H1 (cell line): Measurements from ENCODE around the gene LTA. TPM values are rescaled to one million over a fixed set of nuclear protein-coding genes. Genes with fewer than 3 reads are reported as not detected.

Experiments
- CTCF ChIA-PET: fragments of 300-600 bp; sonication (Branson Sonifier 250); formaldehyde crosslinking; loops from one replicate; lab custom pipeline; 2021; ENCODE audit not compliant: partially characterized antibody; lab: Charles Lee
- POLR2A ChIA-PET: fragments of 300-600 bp; sonication (Branson Sonifier 250); formaldehyde crosslinking; loops from one replicate; lab custom pipeline; 2021; ENCODE audit warnings: inconsistent platforms; ENCODE audit not compliant: partially characterized antibody; lab: Charles Lee
- DNase-seq, 2 experiments: peaks; one replicate each; pipeline versions ENCODE4 v3.0.0 to v3.0.0-alpha.2; 2010 to 2022; ENCODE audit warnings: low spot score in 2 of 2, low read depth in 1 of 2, mixed read lengths in 1 of 2
- FAIRE-seq: peaks from 2 replicates; lab custom pipeline; 2011; peaks lifted over from hg19 to GRCh38; lab: Jason Lieb, UNC
- H2AFZ ChIP-seq: 2 replicates; pipeline ENCODE4 v1.8.1; 2012; ENCODE audit warnings: low read length, inconsistent platforms
- H2AK5ac ChIP-seq: 2 replicates; pipeline ENCODE4 v1.6.1; 2013; ENCODE audit warnings: low read depth, low read length
- H2BK120ac ChIP-seq: replicated peaks from 2 replicates; pipeline ENCODE3; 2013; ENCODE audit warnings: low read depth, low read length, inconsistent platforms
- H2BK12ac ChIP-seq: 2 replicates; pipeline ENCODE4 v1.6.1; 2013; ENCODE audit warnings: low read depth, low read length
- H2BK15ac ChIP-seq: 2 replicates; pipeline ENCODE4 v1.6.1; 2013; ENCODE audit warnings: low read length
- H2BK20ac ChIP-seq: 2 replicates; pipeline ENCODE4 v1.6.1; 2013; ENCODE audit warnings: low read length
- H2BK5ac ChIP-seq: 2 replicates; pipeline ENCODE4 v1.6.1; 2013; ENCODE audit warnings: low read depth, low read length
- H3K14ac ChIP-seq: 2 replicates; pipeline ENCODE4 v1.6.1; 2013; ENCODE audit warnings: inconsistent platforms; ENCODE audit not compliant: insufficient read length
- H3K18ac ChIP-seq: 2 replicates; pipeline ENCODE4 v1.6.1; 2013; ENCODE audit warnings: low read length; ENCODE audit errors: extremely low read depth
- H3K23ac ChIP-seq: 2 replicates; pipeline ENCODE4 v1.6.1; 2013; ENCODE audit warnings: inconsistent platforms; ENCODE audit not compliant: insufficient read length
- H3K23me2 ChIP-seq: 2 replicates; pipeline ENCODE4 v1.6.1; 2013; ENCODE audit warnings: low read depth, low read length
- H3K27ac ChIP-seq: 2 replicates; pipeline ENCODE4 v1.6.1; 2011; ENCODE audit warnings: low read depth, low read length, inconsistent platforms
- H3K27me3 ChIP-seq, 4 experiments: replicated peaks in 1 of 4; 1 replicate in 1 of 4; 2 replicates in 3 of 4; pipeline versions ENCODE4 v1.6.1 to v1.8.1; 2011 to 2013; ENCODE audit warnings: low read length in 3 of 4, mild to moderate bottlenecking in 3 of 4, inconsistent platforms in 2 of 4, mixed read lengths in 2 of 4, moderate library complexity in 1 of 4; ENCODE audit not compliant: control insufficient read depth in 3 of 4, insufficient read depth in 3 of 4; ENCODE audit errors: extremely low read depth in 1 of 4
- H3K36me3 ChIP-seq, 4 experiments: 2 replicates each; pipeline versions ENCODE4 v1.6.1 to v1.8.1; 2011 to 2013; ENCODE audit warnings: mild to moderate bottlenecking in 4 of 4, low read length in 3 of 4, moderate library complexity in 2 of 4, control low read depth in 1 of 4, inconsistent platforms in 1 of 4; ENCODE audit not compliant: insufficient read depth in 4 of 4, control insufficient read depth in 2 of 4
- H3K4ac ChIP-seq: replicated peaks from 2 replicates; pipeline ENCODE3; 2013; ENCODE audit warnings: low read length, low read depth, mixed read lengths, inconsistent platforms; ENCODE audit not compliant: insufficient read length
- H3K4me1 ChIP-seq, 4 experiments: replicated peaks in 1 of 4; 1 replicate in 1 of 4; 2 replicates in 3 of 4; pipeline versions ENCODE4 v1.6.1 to v1.8.1; 2011 to 2013; ENCODE audit warnings: low read length in 3 of 4, inconsistent platforms in 2 of 4, mixed read lengths in 1 of 4; ENCODE audit not compliant: insufficient read depth in 4 of 4, control insufficient read depth in 3 of 4
- H3K4me2 ChIP-seq, 2 experiments: 2 replicates each; pipeline versions ENCODE4 v1.6.1 to v1.8.1; 2011 to 2013; ENCODE audit warnings: low read depth in 2 of 2, low read length in 2 of 2, control low read depth in 1 of 2, inconsistent platforms in 1 of 2, mild to moderate bottlenecking in 1 of 2; ENCODE audit not compliant: insufficient read depth in 1 of 2
- H3K4me3 ChIP-seq, 4 experiments: fragments of 200-600, 300-600 bp in 1 of 4; sonication (generic), shearing (Covaris generic), sonication (Bioruptor Twin) in 1 of 4; 2 replicates each; pipeline versions ENCODE4 v1.5.1 to v1.8.1; 2011 to 2016; ENCODE audit warnings: low read length in 4 of 4, low read depth in 3 of 4, control low read depth in 2 of 4, inconsistent platforms in 2 of 4, mild to moderate bottlenecking in 2 of 4, mixed read lengths in 1 of 4, moderate library complexity in 1 of 4; ENCODE audit not compliant: insufficient read depth in 2 of 4; ENCODE audit errors: extremely low read depth in 1 of 4
- H3K56ac ChIP-seq: replicated peaks from 2 replicates; pipeline ENCODE3; 2013; ENCODE audit warnings: low read depth, mild to moderate bottlenecking, mixed read lengths, low read length, inconsistent platforms; ENCODE audit not compliant: insufficient read length
- H3K79me1 ChIP-seq: 2 replicates; pipeline ENCODE4 v1.6.1; 2013; ENCODE audit warnings: low read depth, low read length, control low read depth
- H3K79me2 ChIP-seq, 2 experiments: 2 replicates each; pipeline versions ENCODE4 v1.6.1 to v1.8.1; 2012 to 2013; ENCODE audit warnings: low read length in 2 of 2, mild to moderate bottlenecking in 2 of 2, inconsistent platforms in 1 of 2; ENCODE audit not compliant: insufficient read depth in 2 of 2, control insufficient read depth in 1 of 2
- H3K9ac ChIP-seq, 4 experiments: replicated peaks in 1 of 4; 1 replicate in 1 of 4; 2 replicates in 3 of 4; pipeline versions ENCODE4 v1.6.1 to v1.8.1; 2011 to 2013; ENCODE audit warnings: low read depth in 3 of 4, low read length in 3 of 4, control low read depth in 2 of 4, mild to moderate bottlenecking in 2 of 4, moderate library complexity in 2 of 4, inconsistent platforms in 1 of 4; ENCODE audit errors: extremely low read depth in 1 of 4
- H3K9me3 ChIP-seq, 2 experiments: 2 replicates each; pipeline versions ENCODE4 v1.6.1 to v1.8.1; 2012 to 2013; ENCODE audit warnings: mild to moderate bottlenecking in 2 of 2, moderate library complexity in 2 of 2, control low read depth in 1 of 2, inconsistent platforms in 1 of 2, low read depth in 1 of 2, low read length in 1 of 2, mixed read lengths in 1 of 2; ENCODE audit not compliant: insufficient read depth in 2 of 2
- H4K20me1 ChIP-seq, 2 experiments: replicated peaks in 1 of 2; 2 replicates each; pipeline versions ENCODE3 to v1.8.1; 2011 to 2013; ENCODE audit warnings: inconsistent platforms in 2 of 2, low read length in 2 of 2, mild to moderate bottlenecking in 1 of 2; ENCODE audit not compliant: insufficient read depth in 2 of 2, control insufficient read depth in 1 of 2
- H4K5ac ChIP-seq: 2 replicates; pipeline ENCODE4 v1.6.1; 2013; ENCODE audit warnings: low read length, low read depth, mixed read lengths, inconsistent platforms; ENCODE audit not compliant: insufficient read length
- H4K8ac ChIP-seq: 2 replicates; pipeline ENCODE4 v1.8.0; 2013; ENCODE audit warnings: mild to moderate bottlenecking, moderate library complexity, low read length, inconsistent platforms; ENCODE audit not compliant: insufficient read depth; ENCODE audit errors: extremely low read depth
- H4K91ac ChIP-seq: replicated peaks from 2 replicates; pipeline ENCODE3; 2013; ENCODE audit warnings: low read length, mixed read lengths, inconsistent platforms; ENCODE audit not compliant: insufficient read length
- E2F6 ChIP-seq: IDR thresholded peaks from 2 replicates; pipeline ENCODE4 v1.6.1; 2012; ENCODE audit warnings: inconsistent platforms
- EP300 ChIP-seq, 2 experiments: IDR thresholded peaks; 1 replicate in 1 of 2; 2 replicates in 1 of 2; pipeline ENCODE4 v1.6.1; 2011 to 2012; ENCODE audit warnings: low read depth in 2 of 2, low read length in 2 of 2, mild to moderate bottlenecking in 2 of 2, borderline replicate concordance in 1 of 2, inconsistent platforms in 1 of 2, moderate library complexity in 1 of 2
- KDM1A ChIP-seq: fragments of 200-600, 300-600 bp; sonication (generic); IDR thresholded peaks from 2 replicates; pipeline ENCODE4 v1.7.1; 2016; ENCODE audit warnings: mild to moderate bottlenecking, low read length, borderline replicate concordance
- NANOG ChIP-seq: IDR thresholded peaks from 2 replicates; pipeline ENCODE4 v1.6.1; 2011; ENCODE audit warnings: low read length, low read depth, mild to moderate bottlenecking, inconsistent platforms; ENCODE audit not compliant: insufficient read depth, poor library complexity, severe bottlenecking
- POLR2A ChIP-seq, 2 experiments: IDR thresholded peaks; 1 replicate in 1 of 2; 2 replicates in 1 of 2; pipeline ENCODE4 v1.6.1; 2011; ENCODE audit warnings: low read depth in 2 of 2, low read length in 2 of 2, mild to moderate bottlenecking in 2 of 2; ENCODE audit errors: control extremely low read depth in 1 of 2
- RBBP5 ChIP-seq: IDR thresholded peaks from 2 replicates; pipeline ENCODE4 v1.7.1; 2012; ENCODE audit warnings: low read depth, mild to moderate bottlenecking, inconsistent platforms, low read length, moderate library complexity, borderline replicate concordance
- RNF2 ChIP-seq: fragments of 200-900, 300-1000 bp; sonication (generic); IDR thresholded peaks from 2 replicates; pipeline ENCODE4 v1.7.1; 2016; ENCODE audit warnings: borderline replicate concordance, low read depth, mild to moderate bottlenecking, antibody characterized with exemption, low read length; ENCODE audit not compliant: poor library complexity, severe bottlenecking; ENCODE audit errors: missing control alignments
- SIRT6 ChIP-seq: IDR thresholded peaks from one replicate; pipeline ENCODE4 v1.7.1; 2012; ENCODE audit warnings: low read length, inconsistent platforms
- SP4 ChIP-seq: IDR thresholded peaks from 2 replicates; pipeline ENCODE4 v1.6.1; 2012; ENCODE audit warnings: low read length, inconsistent platforms
- SUZ12 ChIP-seq: fragments of 200-600 bp; sonication (generic); IDR thresholded peaks from 2 replicates; pipeline ENCODE4 v1.6.1; 2012; ENCODE audit warnings: mild to moderate bottlenecking, inconsistent platforms, low read length, moderate library complexity, mixed read lengths
- TAF1 ChIP-seq: IDR thresholded peaks from 2 replicates; pipeline ENCODE4 v1.6.1; 2011; ENCODE audit warnings: mild to moderate bottlenecking, low read depth, low read length
- YY1 ChIP-seq: IDR thresholded peaks from 2 replicates; pipeline ENCODE4 v1.6.1; 2011; ENCODE audit warnings: low read depth, mild to moderate bottlenecking, low read length
- WGBS, 2 experiments: shearing (Covaris generic) in 1 of 2; methylation state at CpG; one replicate each; pipeline versions ENCODE4 v1.1.6 to v1.1.7; 2013 to 2015; ENCODE audit warnings: low lambda C conversion rate in 2 of 2, mixed read lengths in 2 of 2, inconsistent platforms in 1 of 2, low coverage in 1 of 2, missing lambda C conversion rate in 1 of 2; ENCODE audit not compliant: insufficient replicate concordance in 2 of 2, insufficient coverage in 1 of 2, insufficient read length in 1 of 2; ENCODE audit errors: extremely low coverage in 1 of 2, missing lambda C conversion rate in 1 of 2; 5-methylcytosine and 5-hydroxymethylcytosine counted together
- polyA plus RNA-seq, 7 experiments: library from polyadenylated mRNA; depleted of rRNA in 3 of 7; stranded (reverse) in 5 of 7; unstranded in 2 of 7; fragments of >200 nt in 5 of 7; fragments of 200-250 nt in 2 of 7; gene quantifications; 1 replicate in 5 of 7; 2 replicates in 1 of 7; 4 replicates in 1 of 7; pipeline versions ENCODE4 v1.2.1 to v1.2.3, GENCODE V29; 2011 to 2013; ENCODE audit warnings: missing spikeins in 2 of 7, mixed read lengths in 2 of 7
- total RNA-seq: library from RNA; stranded (reverse); fragmentation: NEBNext Ultra II Directional; extraction: Animal tissue kit (Norgen Biotek cat#: 25700); gene quantifications from 2 replicates; pipeline ENCODE4 v1.2.1, GENCODE V29; 2021

Gene LTA
- total and polyA plus RNA-seq, 2 of the 8 experiments (the other 6 are each of a cell fraction or from before 2014, with no cell fraction given): not detected

- CTCF ChIA-PET: interaction anchor here (1.3 to 4.9 kb wide), 6 partner anchors 10 to 31 kb away, joined by 3 to 47 read pairs (median 14); partner anchors contain the start of genes LST1 and LTB
- no peak overlapping the region for H2AFZ ChIP-seq
- FAIRE-seq: no peak
- TF ChIP-seq NANOG (no peak), E2F6 (no peak), EP300 (IDR thresholded peaks at IDR 0.05; ENCODE audit: borderline replicate concordance in 1 of 2, low read depth in 2 of 2, low read length in 2 of 2) (no peak), RNF2 (no peak), POLR2A (IDR thresholded peaks at IDR 0.05; ENCODE audit: control extremely low read depth in 1 of 2, low read depth in 2 of 2, low read length in 2 of 2) (no peak), YY1 (no peak), SP4 (no peak), TAF1 (no peak), RBBP5 (no peak), SIRT6 (no peak), KDM1A (no peak), SUZ12 (no peak)
These were observed 2.1 kb upstream of the LTA start for GRCh38 chr6:31569861-31570536.

More at GRCh38 chr6:31569861-31570536, 2.1 kb upstream of the LTA start:
- no peak overlapping the region for H4K8ac ChIP-seq
- no peaks in the 10 kb centered on the region for H3K27me3 ChIP-seq
- H4K20me1 ChIP-seq: no peaks in the 10 kb centered on the region
- H2BK20ac ChIP-seq: no peak overlapping the region
- no peaks in the 10 kb centered on the region for H3K36me3 ChIP-seq
- H3K4ac ChIP-seq: no peak overlapping the region
- H3K4me3 ChIP-seq: no peak overlapping the region
- H3K23me2 ChIP-seq: peaks cover 3% of the 10 kb centered on the region; the same call in 1 of the 2 replicates
- no peaks in the 10 kb centered on the region for H3K9me3 ChIP-seq
- H3K9ac ChIP-seq: no peak overlapping the region
- H3K23ac ChIP-seq: no peak overlapping the region
- no peak overlapping the region for H2AK5ac ChIP-seq
- no peak for DNase-seq
- no peak overlapping the region for H2BK15ac ChIP-seq
- no peak overlapping the region for H2BK120ac ChIP-seq
- H3K4me1 ChIP-seq: no peaks in the 10 kb centered on the region; a peak in 2 of 7 replicates
- no peak overlapping the region for H2BK5ac ChIP-seq
- WGBS, 2 experiments: 100% methylated on average over 1 of the region's 1 CpG; no CpG with 5 or more reads in 1 of the 2 experiments
- no peak overlapping the region for H2BK12ac ChIP-seq
- no peaks in the 10 kb centered on the region for H3K79me1 ChIP-seq
- H4K5ac ChIP-seq: no peak overlapping the region
- no peak overlapping the region for H3K56ac ChIP-seq
- H3K27ac ChIP-seq: no peak overlapping the region
- H4K91ac ChIP-seq: no peak overlapping the region
- no peak overlapping the region for H3K14ac ChIP-seq
- POLR2A ChIA-PET: interaction anchor here (0.6 to 2.6 kb wide), 7 partner anchors 14 to 82 kb away, joined by 3 to 8 read pairs (median 3); partner anchors contain the start of gene BAG6
- no peak overlapping the region for H3K4me2 ChIP-seq
- H3K18ac ChIP-seq: no peak overlapping the region
- H3K79me2 ChIP-seq: no peaks in the 10 kb centered on the region
